Melanocyte of skin (primary cell): Measurements from ENCODE around the gene RANBP17. TPM values are rescaled to one million over a fixed set of nuclear protein-coding genes. Genes with fewer than 3 reads are reported as not detected.

ENCODE experiments used
- small RNA-seq, 2 donors: library from RNA; depleted of rRNA; stranded (forward); fragments of <200 nt; gene quantifications; one replicate each; pipeline ENCODE3, GENCODE V24; 2012
- total RNA-seq, 2 donors: library from RNA; depleted of rRNA; stranded (reverse); fragments of >200 nt; gene quantifications; 2 replicates each; pipeline ENCODE4 v1.2.3, GENCODE V29; 2012

The RANBP17 gene
- total RNA-seq = 10 to 100 TPM; 15.5 to 16.3 TPM

DNA sequence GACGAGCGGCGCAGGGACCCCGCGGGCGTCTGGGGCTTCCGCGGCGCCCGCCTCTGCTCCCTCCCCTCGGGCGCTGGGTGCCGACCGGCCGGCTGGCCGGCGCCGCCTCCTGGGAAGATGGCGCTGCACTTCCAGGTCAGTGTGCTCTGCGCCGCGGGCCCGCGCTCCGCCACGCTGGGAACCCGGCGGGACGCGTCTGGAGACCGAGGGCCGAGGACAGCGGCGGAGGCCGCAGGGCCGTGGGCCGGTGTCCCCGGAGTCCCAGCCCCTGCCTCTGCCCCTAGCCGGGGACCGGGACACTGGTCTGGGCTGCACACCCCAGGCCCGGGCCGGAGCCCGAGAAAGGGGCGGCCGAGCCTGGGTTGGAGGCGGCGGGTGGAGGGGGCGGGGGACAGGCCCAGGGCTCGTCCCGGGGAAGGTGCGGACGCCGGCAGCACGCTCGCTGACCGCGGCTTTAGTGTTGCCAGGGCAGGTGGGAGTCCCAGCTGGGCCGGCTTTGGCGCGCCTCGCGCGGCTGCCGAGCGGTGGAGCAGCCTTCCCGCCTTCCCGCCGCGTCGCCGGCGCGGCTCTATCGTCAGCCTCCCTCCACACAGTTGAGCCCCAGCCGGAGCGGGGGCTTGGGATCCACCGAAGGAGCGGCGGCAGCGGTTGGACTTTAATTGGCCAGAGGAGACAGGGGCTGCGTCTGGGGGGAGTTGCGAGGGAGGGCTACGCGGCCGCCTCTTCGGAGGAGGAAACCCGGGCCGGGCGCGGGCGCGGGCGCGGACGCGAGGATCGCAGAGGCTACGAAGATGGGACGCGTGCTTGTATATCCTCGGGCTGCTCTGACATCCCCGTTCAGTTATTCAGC lies at the start of gene RANBP17:
RANBP17 (plus strand) TSS at position 102 of the 850 bp plus-strand sequence.

DNA sequence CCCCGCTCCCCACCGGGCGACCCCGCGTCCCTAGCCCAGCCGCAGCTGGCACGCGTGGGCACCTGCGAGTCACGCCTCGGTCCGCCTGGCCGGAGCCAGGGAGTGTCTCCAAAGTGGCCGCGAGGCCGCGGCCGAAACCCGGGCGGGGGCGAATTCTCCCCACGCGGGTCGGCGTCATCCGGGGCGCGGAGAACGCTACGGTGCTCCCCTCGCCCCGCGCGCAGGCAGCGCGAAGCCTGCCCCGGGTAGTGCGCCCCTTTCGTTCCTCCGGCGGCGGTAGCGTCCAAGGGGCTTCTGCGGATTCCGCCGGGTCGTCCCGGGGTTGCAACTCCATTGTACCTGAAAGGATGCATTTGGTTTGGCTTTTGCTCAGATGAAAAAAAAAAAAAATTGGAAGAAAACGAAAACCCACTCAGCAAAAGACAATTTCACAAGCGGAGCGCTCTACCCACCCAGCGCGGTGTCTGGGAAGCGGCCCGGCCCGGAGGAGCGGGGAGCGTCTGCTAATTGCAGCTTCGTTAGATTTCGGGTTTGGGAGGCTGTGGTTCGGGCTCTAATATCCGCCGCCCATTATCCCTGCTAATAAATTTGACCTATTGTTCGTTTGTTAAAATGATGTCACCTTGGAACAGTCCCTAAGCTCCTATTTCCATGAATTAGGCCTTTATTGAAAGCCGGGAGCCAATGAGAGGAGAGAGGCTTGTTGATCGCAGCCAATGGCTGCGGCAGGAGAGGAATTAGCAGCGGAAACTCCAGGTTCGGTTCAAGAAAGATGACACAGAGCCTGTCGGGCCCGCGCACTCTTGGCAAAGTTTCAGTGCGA lies 446.8 kb downstream of the RANBP17 start, which contains the start of gene TLX3:
TLX3 (plus strand) TSS at position 796 of the 823 bp plus-strand sequence. CDS start 118 bp downstream, outside the sequence.

Small RNA genes lying within 50 kb of the gene (small RNA-seq; reads per million reads assigned to genes)
- gene AC091980.1 = 0 to 0.06 reads per million in 2 donors

Other genes with a start within 250 kb of the RANBP17 start
- under 1 TPM in 1 of 2 donors, not detected in 1; 0.33 TPM for gene GABRP, start 78.3 kb upstream of the RANBP17 start, total RNA-seq